Neuronal stem cell (in vitro differentiated cells): Measurements from ENCODE around the gene TMEM51.

Experiments
- DNase-seq: peaks from one replicate; pipeline ENCODE4 v3.0.0-alpha.2; 2013; ENCODE audit warnings: low spot score
- H2AFZ ChIP-seq: one replicate; pipeline ENCODE4 v1.6.1; 2013; ENCODE audit warnings: mild to moderate bottlenecking, low read length, inconsistent platforms
- H2AK5ac ChIP-seq: 2 replicates; pipeline ENCODE4 v1.6.1; 2013; ENCODE audit warnings: low read depth, mild to moderate bottlenecking, inconsistent platforms, low read length, moderate library complexity, mixed read lengths
- H2BK120ac ChIP-seq: 2 replicates; pipeline ENCODE4 v1.6.1; 2013; ENCODE audit warnings: low read depth, mild to moderate bottlenecking, inconsistent platforms, low read length, moderate library complexity, mixed read lengths
- H2BK12ac ChIP-seq: one replicate; pipeline ENCODE4 v1.6.1; 2013; ENCODE audit warnings: low read length, inconsistent platforms
- H2BK15ac ChIP-seq: 2 replicates; pipeline ENCODE4 v1.6.1; 2013; ENCODE audit warnings: mild to moderate bottlenecking, low read length, inconsistent platforms, mixed read lengths
- H2BK5ac ChIP-seq: one replicate; pipeline ENCODE4 v1.6.1; 2013; ENCODE audit warnings: inconsistent platforms, mild to moderate bottlenecking, low read length, moderate library complexity
- H3K14ac ChIP-seq: one replicate; pipeline ENCODE4 v1.6.1; 2013; ENCODE audit warnings: low read length, inconsistent platforms
- H3K18ac ChIP-seq: 2 replicates; pipeline ENCODE4 v1.6.1; 2013; ENCODE audit warnings: low read length, inconsistent platforms
- H3K23ac ChIP-seq: 2 replicates; pipeline ENCODE4 v1.6.1; 2013; ENCODE audit warnings: low read depth, mild to moderate bottlenecking, mixed read lengths, low read length, inconsistent platforms; ENCODE audit not compliant: poor library complexity
- H3K27ac ChIP-seq: replicated peaks from 3 replicates; pipeline ENCODE4 v1.5.1; 2013; ENCODE audit warnings: low read length, inconsistent platforms
- H3K27me3 ChIP-seq, 3 experiments: 2 replicates each; pipeline ENCODE4 v1.6.1; 2013; ENCODE audit warnings: low read length in 3 of 3, mild to moderate bottlenecking in 2 of 3, inconsistent platforms in 1 of 3, low read depth in 1 of 3, mixed read lengths in 1 of 3, moderate library complexity in 1 of 3; ENCODE audit not compliant: control insufficient read depth in 3 of 3, insufficient read depth in 3 of 3
- H3K36me3 ChIP-seq, 2 donors: replicated peaks in 1 of 2; 2 replicates each; pipeline ENCODE4 v1.6.1; 2013; ENCODE audit warnings: low read length in 2 of 2; ENCODE audit not compliant: control insufficient read depth in 2 of 2, insufficient read depth in 2 of 2
- H3K4ac ChIP-seq: 2 replicates; pipeline ENCODE4 v1.6.1; 2013; ENCODE audit warnings: inconsistent platforms, mild to moderate bottlenecking, low read length, moderate library complexity
- H3K4me1 ChIP-seq, 2 donors: 1 replicate in 1 of 2; 2 replicates in 1 of 2; pipeline ENCODE4 v1.6.1; 2013; ENCODE audit warnings: low read length in 2 of 2, low read depth in 1 of 2; ENCODE audit not compliant: control insufficient read depth in 2 of 2, insufficient read depth in 1 of 2
- H3K4me2 ChIP-seq: one replicate; pipeline ENCODE4 v1.6.1; 2013; ENCODE audit warnings: mild to moderate bottlenecking, low read length, inconsistent platforms; ENCODE audit not compliant: insufficient read depth, poor library complexity, severe bottlenecking
- H3K4me3 ChIP-seq, 2 donors: 2 replicates each; pipeline ENCODE4 v1.5.1; 2013; ENCODE audit warnings: low read length in 2 of 2, mild to moderate bottlenecking in 2 of 2, inconsistent platforms in 1 of 2, moderate library complexity in 1 of 2
- H3K79me1 ChIP-seq: one replicate; pipeline ENCODE4 v1.6.1; 2013; ENCODE audit warnings: low read depth, mild to moderate bottlenecking, inconsistent platforms, low read length, moderate library complexity
- H3K9ac ChIP-seq: one replicate; pipeline ENCODE4 v1.6.1; 2013; ENCODE audit warnings: mild to moderate bottlenecking, low read depth, low read length, inconsistent platforms; ENCODE audit not compliant: poor library complexity
- H3K9me3 ChIP-seq, 2 donors: replicated peaks in 1 of 2; 2 replicates each; pipeline versions ENCODE3 to v1.6.1; 2013; ENCODE audit warnings: low read length in 2 of 2, mild to moderate bottlenecking in 2 of 2, inconsistent platforms in 1 of 2, low read depth in 1 of 2, mixed read lengths in 1 of 2, moderate library complexity in 1 of 2; ENCODE audit not compliant: control insufficient read depth in 2 of 2, insufficient read depth in 1 of 2
- H4K8ac ChIP-seq: one replicate; pipeline ENCODE4 v1.6.1; 2013; ENCODE audit warnings: low read depth, mild to moderate bottlenecking, inconsistent platforms, low read length, moderate library complexity
- H4K91ac ChIP-seq: one replicate; pipeline ENCODE4 v1.6.1; 2013; ENCODE audit warnings: low read length, low read depth, mild to moderate bottlenecking, inconsistent platforms; ENCODE audit not compliant: poor library complexity
- WGBS, 2 donors: extraction: QIAGEN DNeasy Blood & Tissue Kit; methylation state at CpG; one replicate each; pipeline ENCODE4 v1.1.7; 2013; ENCODE audit warnings: missing lambda C conversion rate in 2 of 2, mixed read lengths in 1 of 2; ENCODE audit not compliant: insufficient read length in 2 of 2, insufficient replicate concordance in 1 of 2; ENCODE audit errors: extremely low coverage in 2 of 2; 5-methylcytosine and 5-hydroxymethylcytosine counted together

TMEM51 gene

DNA sequence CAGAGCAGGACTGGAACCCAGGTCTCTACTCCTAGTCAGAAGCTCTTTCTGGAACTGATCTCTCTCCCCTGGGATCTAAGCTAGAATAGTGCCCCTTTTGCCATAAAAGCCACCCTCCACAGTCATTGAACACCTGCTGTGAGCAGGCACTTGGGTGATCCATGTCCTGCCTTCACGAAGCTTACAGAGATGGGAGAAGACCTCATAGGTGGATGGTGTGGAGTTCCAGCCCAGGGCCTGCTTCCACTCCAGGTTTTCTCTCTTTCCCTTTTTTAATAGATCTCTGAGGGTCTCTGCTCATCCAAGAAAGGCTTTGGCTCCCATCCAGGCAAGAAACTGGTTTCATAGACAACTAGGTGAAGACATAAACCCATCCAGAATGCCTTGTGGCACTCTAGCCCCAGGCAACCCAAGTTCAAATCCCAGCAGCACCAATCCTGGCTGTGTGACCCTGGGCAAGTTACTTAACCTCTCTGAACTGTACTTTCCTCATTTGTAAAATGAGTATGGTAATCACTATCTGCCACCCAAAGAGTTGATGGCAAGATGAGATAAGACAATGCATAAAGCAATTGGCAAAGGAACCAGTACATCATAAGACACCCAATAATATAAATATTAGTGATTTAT, 46.4 kb upstream of the TMEM51 start:
- Histone ChIP-seq H3K4me3 (no peak overlapping the region), H3K4me1 (peaks cover 4 to 16% of the 10 kb centered on the region in 2 donors), H3K18ac (no peak overlapping the region), H3K27ac (no peak overlapping the region), H2BK120ac (no peak overlapping the region), H2BK15ac (no peak overlapping the region), H4K8ac (no peak overlapping the region), H2BK12ac (no peak overlapping the region), H3K9me3 (peaks cover 0 to 8% of the 10 kb centered on the region in 2 donors), H4K91ac (no peak overlapping the region), H3K14ac (no peak overlapping the region), H3K27me3 (no peaks in the 10 kb centered on the region), H2AK5ac (no peak overlapping the region), H3K4ac (no peak overlapping the region), H2BK5ac (no peak overlapping the region), H3K36me3 (peaks cover 0 to 3% of the 10 kb centered on the region in 2 donors), H3K23ac (no peak overlapping the region), H2AFZ (no peak overlapping the region), H3K79me1 (no peaks in the 10 kb centered on the region), H3K9ac (no peak overlapping the region), H3K4me2 (no peak overlapping the region)
- WGBS, 2 donors: no CpG with 5 or more reads among the region's 1 CpG
- no peak for DNase-seq

DNA sequence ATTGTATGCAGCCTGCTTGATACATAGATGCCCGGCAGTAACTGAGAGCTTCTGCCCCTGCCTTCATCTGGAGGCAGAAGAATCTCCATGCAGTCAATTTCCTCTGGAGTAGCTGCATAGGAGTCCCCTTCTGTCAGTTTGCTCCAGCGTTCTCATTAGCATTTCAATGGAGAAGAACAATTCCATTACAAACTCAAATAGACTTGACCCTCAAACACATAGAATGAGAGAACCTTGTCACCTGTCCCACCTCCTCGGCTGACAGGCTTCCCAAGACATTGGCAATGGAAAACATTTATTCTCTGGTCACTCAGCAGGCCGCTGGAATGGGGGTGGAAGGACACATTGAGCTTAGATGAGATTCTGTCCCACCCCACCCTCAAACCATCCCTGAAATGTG, 45.6 kb upstream of the TMEM51 start:
- WGBS, 2 donors: no CpG with 5 or more reads among the region's 4 CpGs
- Histone ChIP-seq H3K4ac (no peak overlapping the region), H3K14ac (no peak overlapping the region)

DNA sequence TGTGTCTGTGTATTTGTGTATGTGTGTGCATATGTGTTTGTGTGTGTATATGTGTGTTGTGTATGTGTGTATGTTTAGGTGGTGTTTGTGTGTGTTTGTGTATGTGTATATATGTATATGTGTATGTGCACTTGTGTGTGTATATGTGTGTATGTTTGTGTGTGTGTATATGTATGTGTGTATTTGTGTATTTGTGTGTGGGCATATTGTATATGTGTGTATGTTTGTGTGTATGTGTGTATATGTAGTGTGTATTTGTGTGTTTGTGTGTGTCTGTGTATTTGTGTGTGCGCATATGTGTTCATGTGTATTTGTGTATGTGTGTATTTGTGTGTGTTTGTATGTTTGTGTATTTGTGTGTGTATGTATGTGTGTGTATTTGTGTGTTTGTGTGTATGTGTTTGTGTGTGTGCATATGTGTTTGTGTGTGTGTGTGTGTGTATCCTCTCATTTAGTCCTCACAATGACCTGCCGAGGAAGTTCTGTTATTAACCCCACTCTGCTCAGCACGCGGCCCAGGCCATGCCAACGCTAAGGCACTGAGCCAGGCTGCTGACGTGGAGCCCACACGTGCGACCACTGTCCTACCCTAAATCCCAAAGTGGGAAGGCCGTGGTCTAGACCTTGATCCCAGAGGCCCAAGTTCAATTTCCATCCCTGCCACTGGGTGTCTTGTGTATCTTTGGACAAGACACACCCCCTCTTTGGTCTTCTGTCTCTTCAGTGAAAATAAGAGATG, 43.2 kb upstream of the TMEM51 start:
- H3K79me1 ChIP-seq: no peaks in the 10 kb centered on the region
- H3K4me2 ChIP-seq: no peak overlapping the region
- H2BK12ac ChIP-seq: no peak overlapping the region
- H2BK120ac ChIP-seq: no peak overlapping the region
- H3K14ac ChIP-seq: no peak overlapping the region
- H2BK5ac ChIP-seq: no peak overlapping the region
- H3K9ac ChIP-seq: no peak overlapping the region
- no peak overlapping the region for H4K8ac ChIP-seq
- H4K91ac ChIP-seq: no peak overlapping the region
- DNase-seq: no peak
- H2AFZ ChIP-seq: no peak overlapping the region
- no peak overlapping the region for H3K4ac ChIP-seq
- H3K9me3 ChIP-seq: no peaks in the 10 kb centered on the region
- no peak overlapping the region for H3K4me3 ChIP-seq
- no peaks in the 10 kb centered on the region for H3K27me3 ChIP-seq
- H3K36me3 ChIP-seq: peaks cover 0 to 1% of the 10 kb centered on the region in 2 donors
- no peak overlapping the region for H3K23ac ChIP-seq
- no peak overlapping the region for H3K27ac ChIP-seq
- H2BK15ac ChIP-seq: no peak overlapping the region
- no peak overlapping the region for H2AK5ac ChIP-seq
- WGBS, 2 donors: no CpG with 5 or more reads among the region's 9 CpGs
- peaks cover 4 to 19% of the 10 kb centered on the region in 2 donors for H3K4me1 ChIP-seq
- no peak overlapping the region for H3K18ac ChIP-seq

More for the DNA sequence above, 45.6 kb upstream of the TMEM51 start:
- no peak overlapping the region for H3K27ac ChIP-seq
- peaks cover 0 to 8% of the 10 kb centered on the region in 2 donors for H3K9me3 ChIP-seq
- no peaks in the 10 kb centered on the region for H3K27me3 ChIP-seq
- H4K91ac ChIP-seq: no peak overlapping the region
- no peak overlapping the region for H3K4me2 ChIP-seq
- no peak overlapping the region for H3K9ac ChIP-seq
- H2BK120ac ChIP-seq: no peak overlapping the region
- H2BK12ac ChIP-seq: no peak overlapping the region
- H4K8ac ChIP-seq: no peak overlapping the region
- H3K4me3 ChIP-seq: no peak overlapping the region
- no peak overlapping the region for H3K18ac ChIP-seq
- no peak overlapping the region for H2BK15ac ChIP-seq
- no peaks in the 10 kb centered on the region for H3K79me1 ChIP-seq
- peaks cover 4 to 19% of the 10 kb centered on the region in 2 donors for H3K4me1 ChIP-seq
- no peak overlapping the region for H2AK5ac ChIP-seq
- no peak overlapping the region for H2BK5ac ChIP-seq
- peaks cover 0 to 3% of the 10 kb centered on the region in 2 donors for H3K36me3 ChIP-seq
- DNase-seq: no peak
- no peak overlapping the region for H2AFZ ChIP-seq
- no peak overlapping the region for H3K23ac ChIP-seq

DNA sequence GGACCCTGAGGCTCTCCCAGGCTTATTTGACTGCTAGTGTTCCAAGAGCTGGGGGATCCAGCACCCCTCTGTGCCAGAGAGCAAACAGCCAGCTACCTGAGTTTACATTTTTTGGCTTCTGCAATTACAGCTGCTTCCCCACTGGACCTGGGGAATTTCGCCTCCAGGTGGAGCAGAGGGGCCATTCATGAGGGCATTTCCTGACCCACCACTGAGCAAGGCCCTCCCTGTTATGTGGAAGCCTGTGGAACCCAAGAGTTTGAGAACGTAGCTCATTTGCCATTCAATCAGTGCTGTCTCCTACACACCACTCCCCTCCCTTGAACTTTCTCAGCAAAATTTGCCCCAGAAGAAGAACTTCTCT, 42.7 kb upstream of the TMEM51 start:
- H4K91ac ChIP-seq: no peak overlapping the region
- no peak overlapping the region for H2BK5ac ChIP-seq
- no peak overlapping the region for H3K4ac ChIP-seq
- no peak overlapping the region for H4K8ac ChIP-seq
- no peak overlapping the region for H3K9ac ChIP-seq
- no peak overlapping the region for H2AFZ ChIP-seq
- H3K79me1 ChIP-seq: no peaks in the 10 kb centered on the region
- H2AK5ac ChIP-seq: no peak overlapping the region
- no peak overlapping the region for H3K14ac ChIP-seq
- H2BK15ac ChIP-seq: no peak overlapping the region
- no peak overlapping the region for H3K23ac ChIP-seq
- H3K9me3 ChIP-seq: no peaks in the 10 kb centered on the region
- H3K4me3 ChIP-seq: no peak overlapping the region
- H3K4me1 ChIP-seq: peaks cover 4 to 19% of the 10 kb centered on the region in 2 donors
- DNase-seq: no peak
- no peak overlapping the region for H3K27ac ChIP-seq
- H3K36me3 ChIP-seq: peaks cover 0 to 3% of the 10 kb centered on the region in 2 donors
- no peak overlapping the region for H2BK120ac ChIP-seq
- no peak overlapping the region for H3K18ac ChIP-seq
- H3K4me2 ChIP-seq: no peak overlapping the region
- WGBS, 2 donors: no CpG with 5 or more reads among the region's 2 CpGs
- H2BK12ac ChIP-seq: no peak overlapping the region
- no peaks in the 10 kb centered on the region for H3K27me3 ChIP-seq
